Measurements from ENCODE around the gene REXO5.

REXO5 gene

GRCh38 chr16:20850981-20851380 lies 44.7 kb downstream of the REXO5 start:
- Histone ChIP-seq H3F3A (ENCODE audit: control insufficient read depth, insufficient read depth) (no peaks in the 10 kb centered on the region), H3K79me2 (ENCODE audit: control insufficient read depth, low read length) (no peaks in the 10 kb centered on the region), H3K27me3 (ENCODE audit: control insufficient read depth, low read length) (no peaks in the 10 kb centered on the region), H3K4me3 (ENCODE audit: low read length) (no peak overlapping the region), H3K36me3 (ENCODE audit: control insufficient read depth, low read length) (no peaks in the 10 kb centered on the region; the same call in 1 of the 2 replicates), H3K9me2 (replicated peaks; ENCODE audit: control insufficient read depth, low read length) (no peaks in the 10 kb centered on the region), H3K27ac (ENCODE audit: low read depth, low read length) (no peak overlapping the region), H4K20me1 (ENCODE audit: control insufficient read depth, insufficient read depth, low read depth, low read length) (no peaks in the 10 kb centered on the region), H3K4me1 (ENCODE audit: control insufficient read depth, low read length) (no peaks in the 10 kb centered on the region), H3K4me2 (ENCODE audit: low read length) (no peak overlapping the region), H3K9me3 (ENCODE audit: control insufficient read depth, insufficient read depth, low read length) (no peaks in the 10 kb centered on the region)
- no peak for TF ChIP-seq CTCF (IDR thresholded peaks at IDR 0.05; ENCODE audit: low read depth, low read length, poor library complexity, severe bottlenecking)
- no peak for TF ChIP-seq EZH2phosphoT487 (IDR thresholded peaks at IDR 0.05; ENCODE audit: borderline replicate concordance, low read length)

GRCh38 chr16:20851601-20852000 lies 45.3 kb downstream of the REXO5 start:
- Histone ChIP-seq H3K27me3 (ENCODE audit: control insufficient read depth, low read length) (no peaks in the 10 kb centered on the region), H4K20me1 (ENCODE audit: control insufficient read depth, insufficient read depth, low read depth, low read length) (no peaks in the 10 kb centered on the region), H3K4me1 (ENCODE audit: control insufficient read depth, low read length) (no peaks in the 10 kb centered on the region), H3K9me2 (replicated peaks; ENCODE audit: control insufficient read depth, low read length) (no peaks in the 10 kb centered on the region), H3K4me3 (ENCODE audit: low read length) (no peak overlapping the region), H3K79me2 (ENCODE audit: control insufficient read depth, low read length) (no peaks in the 10 kb centered on the region), H3K9me3 (ENCODE audit: control insufficient read depth, insufficient read depth, low read length) (no peaks in the 10 kb centered on the region), H3F3A (ENCODE audit: control insufficient read depth, insufficient read depth) (no peaks in the 10 kb centered on the region), H3K27ac (ENCODE audit: low read depth, low read length) (no peak overlapping the region), H3K36me3 (ENCODE audit: control insufficient read depth, low read length) (no peaks in the 10 kb centered on the region; the same call in 1 of the 2 replicates), H3K4me2 (ENCODE audit: low read length) (no peak overlapping the region)
- TF ChIP-seq CTCF (IDR thresholded peaks at IDR 0.05; ENCODE audit: low read depth, low read length, poor library complexity, severe bottlenecking) (no peak), EZH2phosphoT487 (IDR thresholded peaks at IDR 0.05; ENCODE audit: borderline replicate concordance, low read length) (no peak)

- H3K36me3 ChIP-seq (ENCODE audit: control insufficient read depth, low read length): no peaks in the 10 kb centered on the region; the same call in 1 of the 2 replicates
- H3K27ac ChIP-seq (ENCODE audit: low read depth, low read length): no peak overlapping the region
- H4K20me1 ChIP-seq (ENCODE audit: control insufficient read depth, insufficient read depth, low read depth, low read length): no peaks in the 10 kb centered on the region
These were observed 46.8 kb downstream of the REXO5 start for GRCh38 chr16:20853143-20853542.

More at GRCh38 chr16:20853143-20853542, 46.8 kb downstream of the REXO5 start:
- no peaks in the 10 kb centered on the region for H3K4me1 ChIP-seq (ENCODE audit: control insufficient read depth, low read length)
- H3K27me3 ChIP-seq (ENCODE audit: control insufficient read depth, low read length): no peaks in the 10 kb centered on the region
- H3K9me2 ChIP-seq (replicated peaks; ENCODE audit: control insufficient read depth, low read length): no peaks in the 10 kb centered on the region
- H3F3A ChIP-seq (ENCODE audit: control insufficient read depth, insufficient read depth): no peaks in the 10 kb centered on the region
- H3K4me3 ChIP-seq (ENCODE audit: low read length): no peak overlapping the region
- no peak overlapping the region for H3K4me2 ChIP-seq (ENCODE audit: low read length)
- no peaks in the 10 kb centered on the region for H3K79me2 ChIP-seq (ENCODE audit: control insufficient read depth, low read length)
- no peaks in the 10 kb centered on the region for H3K9me3 ChIP-seq (ENCODE audit: control insufficient read depth, insufficient read depth, low read length)
- TF ChIP-seq EZH2phosphoT487 (IDR thresholded peaks at IDR 0.05; ENCODE audit: borderline replicate concordance, low read length) (no peak), CTCF (IDR thresholded peaks at IDR 0.05; ENCODE audit: low read depth, low read length, poor library complexity, severe bottlenecking) (no peak)
